CD4-positive, alpha-beta T cell treated with Interleukin-10 for 1 hour (primary cell): ENCODE measurements around the gene ANXA3.
"Not testable (repeated sequence)": the region's sequence is repeated elsewhere in the genome, so short reads cannot be mapped to it uniquely, and the experiment has no call there.

ENCODE experiments used
- DNase-seq: peaks from one replicate; pipeline ENCODE4 v3.0.0-alpha.2; 2020

ANXA3 gene

DNA sequence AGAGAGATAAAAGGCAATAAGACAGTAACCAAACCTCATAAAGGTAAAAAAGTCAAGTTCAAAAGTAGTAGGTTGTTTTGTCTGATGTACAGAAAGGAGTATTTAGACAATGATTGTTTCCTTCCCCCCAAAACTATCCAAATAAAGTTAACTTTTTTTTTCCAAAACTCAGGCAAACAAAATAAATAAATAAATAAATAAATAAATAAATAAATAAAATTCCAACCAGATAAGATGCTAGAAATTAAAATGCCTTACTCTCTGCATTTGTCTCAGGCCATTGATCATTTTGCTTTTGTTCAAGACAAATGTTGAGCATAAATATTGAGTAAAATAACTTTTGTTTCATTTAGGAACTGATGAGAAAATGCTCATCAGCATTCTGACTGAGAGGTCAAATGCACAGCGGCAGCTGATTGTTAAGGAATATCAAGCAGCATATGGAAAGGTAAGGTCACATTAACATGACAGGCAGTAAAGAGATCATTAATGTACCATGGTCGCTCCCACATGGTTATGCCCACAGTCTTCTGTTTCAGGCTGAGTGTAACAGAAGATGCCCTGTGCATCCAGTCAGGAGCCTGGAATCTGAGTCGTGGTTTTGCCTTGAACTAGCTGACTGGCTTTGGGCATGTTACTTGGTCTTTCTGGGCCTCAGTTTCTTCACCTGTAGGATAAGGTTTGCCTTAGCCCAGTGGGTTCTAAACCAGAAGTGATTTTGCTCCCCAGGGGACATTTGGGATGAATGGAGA lies 27.3 kb downstream of the ANXA3 start:
- no peak for DNase-seq

DNA sequence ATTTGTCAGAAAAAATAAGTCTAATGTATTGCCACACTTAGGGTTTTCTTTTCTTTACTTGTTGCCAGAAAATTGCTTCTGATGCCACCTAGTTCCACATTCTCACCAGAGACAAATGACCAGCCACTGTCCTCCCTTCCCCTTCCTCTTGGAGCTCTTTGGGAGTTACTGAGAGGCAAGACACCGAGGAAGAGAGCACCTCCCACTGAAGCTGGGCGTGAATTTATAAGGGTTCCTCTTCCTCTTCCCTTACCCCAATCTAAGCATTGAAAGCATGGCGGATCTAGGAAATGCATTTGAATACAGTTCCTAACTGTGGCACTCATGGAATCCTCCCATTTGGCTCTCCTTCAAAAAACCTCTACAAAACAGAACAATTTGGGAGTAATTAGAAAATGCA lies 30.0 kb downstream of the ANXA3 start:
- no peak for DNase-seq

DNA sequence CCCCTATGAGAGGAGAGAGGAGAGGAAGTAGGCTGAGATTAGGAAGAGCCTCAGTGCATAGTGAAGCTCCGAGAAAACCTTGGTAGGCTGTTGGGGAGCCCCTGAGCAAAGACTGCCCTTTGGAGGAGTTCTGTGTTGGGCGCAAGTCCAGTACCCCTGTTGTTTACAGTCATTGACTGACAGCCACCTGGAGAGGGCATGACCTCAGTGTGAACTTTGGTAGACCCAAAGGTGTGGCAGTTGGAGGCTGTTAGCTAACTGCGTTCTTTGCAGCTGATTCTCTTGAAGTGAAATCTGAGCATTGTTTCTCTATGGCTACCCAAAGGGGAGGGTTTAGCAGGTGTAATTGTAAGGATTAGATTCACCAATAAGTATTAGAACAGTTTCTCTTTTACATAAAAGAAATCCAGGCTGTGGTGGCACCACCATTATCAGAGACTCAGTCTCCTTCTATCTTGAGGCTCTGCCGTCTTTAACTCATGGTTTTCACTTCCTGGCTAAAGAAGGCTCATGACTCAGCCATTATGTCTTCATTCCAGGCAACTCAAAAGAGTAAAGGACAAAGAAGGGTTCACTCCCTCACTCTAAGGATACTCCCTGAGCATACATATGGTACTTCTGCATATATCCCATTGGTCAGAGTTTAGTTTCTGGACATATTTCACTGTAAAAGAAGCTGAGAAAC lies 33.4 kb downstream of the ANXA3 start:
- no peak for DNase-seq

DNA sequence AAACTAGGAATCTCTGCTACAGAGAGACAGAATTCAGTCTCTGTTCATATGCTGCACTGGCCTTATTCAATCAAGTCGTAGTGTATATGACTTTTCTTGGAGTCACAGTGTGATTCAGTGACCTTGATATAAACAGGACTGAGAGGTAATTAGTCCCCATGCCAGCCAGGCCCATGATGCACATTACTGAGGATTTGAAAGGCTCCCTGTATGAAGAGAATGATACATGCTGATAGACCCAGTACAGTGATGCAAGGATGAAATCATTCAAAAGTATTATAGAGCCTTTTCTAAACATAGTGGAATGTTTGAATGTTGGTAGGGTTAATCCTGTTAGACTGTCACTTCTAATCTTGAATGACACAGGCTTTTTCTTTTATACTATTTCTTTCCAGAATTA lies 34.1 kb downstream of the ANXA3 start:
- DNase-seq = no peak

DNA sequence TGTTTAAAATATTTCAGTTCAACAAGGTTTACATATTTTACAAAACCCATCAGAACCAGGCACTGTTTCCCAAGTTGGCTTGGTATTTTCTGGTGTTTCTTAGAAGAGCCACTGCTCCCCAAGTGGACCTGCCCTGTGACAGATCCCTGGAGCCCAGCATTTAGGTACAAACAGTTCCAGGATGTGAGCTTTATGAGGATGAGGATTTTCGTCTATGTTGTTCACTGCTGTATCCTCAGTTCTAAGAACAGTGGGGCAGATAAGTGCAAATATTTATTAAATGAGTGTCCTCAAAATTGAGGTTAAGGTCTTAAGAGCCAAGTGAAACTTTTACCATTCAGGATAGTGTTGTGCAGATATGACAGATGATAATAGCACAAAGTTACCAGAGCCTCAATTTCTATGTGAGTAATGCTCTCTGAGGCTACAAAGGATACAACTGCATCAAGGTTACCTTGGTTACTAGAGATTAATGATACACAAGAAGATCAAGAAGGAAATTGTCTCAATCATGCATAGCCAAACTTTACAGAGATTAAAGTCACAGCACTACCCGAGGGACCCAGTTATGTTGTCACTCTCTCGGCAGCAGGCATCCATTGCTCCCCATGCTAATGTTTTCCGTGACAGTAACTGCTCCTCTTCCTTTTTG lies 37.5 kb downstream of the ANXA3 start:
- no peak for DNase-seq

DNA sequence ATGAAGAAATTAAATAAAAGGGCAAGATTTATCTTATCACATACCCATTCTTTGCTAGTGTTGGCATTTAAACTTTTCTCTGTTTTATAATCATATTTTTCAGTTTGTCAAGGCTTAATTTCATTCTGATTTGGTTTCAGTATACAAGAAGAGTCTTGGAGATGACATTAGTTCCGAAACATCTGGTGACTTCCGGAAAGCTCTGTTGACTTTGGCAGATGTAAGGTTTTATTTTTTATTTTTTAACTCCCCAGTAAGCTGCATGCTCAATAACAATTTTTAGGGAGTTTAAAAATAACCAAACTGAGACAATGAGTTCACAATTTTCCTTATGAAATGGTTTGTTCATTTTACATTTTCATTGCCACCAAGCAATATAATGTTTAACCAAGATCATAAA lies 39.8 kb downstream of the ANXA3 start:
- DNase-seq = no peak

DNA sequence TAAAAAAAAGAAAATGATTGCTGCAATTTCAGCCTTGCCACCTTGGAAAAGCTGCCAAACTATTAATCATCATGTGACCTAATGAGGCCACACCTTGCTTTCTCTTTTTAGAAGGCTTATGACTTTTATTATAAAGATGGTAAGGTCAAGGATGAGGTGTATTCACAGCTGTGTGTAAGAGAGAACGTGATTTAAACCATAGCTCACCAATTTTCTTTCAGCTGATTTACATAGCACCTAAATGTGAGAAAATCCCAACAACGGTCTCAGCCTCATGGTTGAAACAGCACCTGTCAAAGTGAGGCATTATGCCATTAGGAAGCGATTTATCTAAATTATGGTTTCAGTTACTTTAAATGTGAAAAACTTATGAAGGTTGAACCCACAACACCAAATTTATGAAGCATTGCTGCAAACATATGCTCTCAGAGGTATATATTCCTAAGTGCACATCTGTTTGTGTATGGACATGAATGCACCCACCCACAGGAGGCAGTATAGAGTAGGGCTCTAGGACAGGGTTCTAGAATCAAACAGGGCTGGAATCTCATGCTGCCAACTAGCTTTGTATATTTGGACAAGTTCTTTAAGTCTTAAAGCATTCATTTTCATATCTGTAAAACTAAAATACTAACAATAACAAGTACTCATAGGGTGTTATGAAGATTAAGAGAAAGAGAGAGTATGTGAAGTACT lies 40.7 kb downstream of the ANXA3 start:
- DNase-seq = no peak

DNA sequence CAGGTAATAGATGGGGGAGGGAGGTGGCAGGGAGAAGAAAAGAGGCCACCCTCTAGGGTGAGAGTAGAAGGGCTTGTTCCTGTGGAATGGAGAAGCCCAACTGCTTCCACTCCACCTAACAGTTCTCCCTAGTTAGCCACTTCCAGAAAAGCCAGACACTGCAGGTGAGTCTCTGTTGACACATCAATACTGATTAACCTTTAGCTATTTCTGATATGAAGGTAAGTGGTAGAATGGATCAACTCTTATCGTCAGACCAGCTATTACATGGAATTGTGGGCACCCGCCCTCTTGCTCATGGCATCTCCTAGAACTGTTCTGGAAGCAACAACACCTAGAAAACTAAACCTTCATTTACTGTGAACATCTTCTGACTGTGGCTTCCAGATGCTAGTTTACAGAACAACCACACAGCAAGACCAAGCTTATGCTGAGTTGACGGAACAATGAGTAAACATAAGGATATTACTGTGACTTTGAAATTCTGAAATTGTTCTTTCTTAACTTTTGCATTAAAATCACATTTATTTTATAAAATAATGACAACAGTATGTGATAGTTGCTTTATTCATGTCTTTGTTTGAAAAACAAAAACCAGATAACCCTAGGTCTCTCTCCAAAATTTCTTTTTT lies 44.7 kb downstream of the ANXA3 start:
- no peak for DNase-seq

DNA sequence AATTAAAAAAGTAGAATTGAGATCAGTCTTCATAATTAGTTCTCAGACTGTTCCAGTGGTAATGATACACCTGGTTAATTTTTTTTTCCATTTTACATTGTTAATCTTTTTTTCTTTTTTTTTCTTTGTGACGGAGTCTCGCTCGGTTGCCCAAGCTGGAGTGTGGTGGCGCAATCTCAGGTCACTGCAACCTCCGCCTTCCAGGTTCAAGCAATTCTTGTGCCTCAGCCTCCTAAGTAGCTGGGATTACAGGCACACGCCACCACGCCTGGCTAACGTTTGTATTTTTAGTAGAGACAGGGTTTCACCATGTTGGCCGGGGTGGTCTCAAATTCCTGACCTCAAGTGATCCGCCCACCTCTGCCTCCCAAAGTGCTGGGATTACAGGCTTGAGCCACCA lies 46.9 kb downstream of the ANXA3 start:
- not testable (repeated sequence) for DNase-seq

DNA sequence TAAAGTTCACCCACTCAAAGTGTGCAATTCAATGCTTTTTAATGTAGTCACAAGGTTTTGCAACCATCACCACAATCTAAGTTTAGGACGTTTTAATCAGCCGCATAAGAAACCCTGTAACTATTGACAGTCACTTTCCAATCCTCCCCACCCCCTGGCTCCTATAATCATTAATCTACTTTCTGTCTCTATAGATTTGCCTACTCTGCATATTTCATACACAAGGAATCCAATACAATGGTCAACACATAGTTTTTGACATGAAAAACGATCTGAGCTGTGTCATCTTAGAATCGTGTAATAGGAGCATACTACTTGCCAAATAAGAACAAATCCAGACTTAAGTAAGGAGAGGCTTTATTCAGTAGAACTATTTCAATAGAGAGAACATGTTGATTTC lies 47.6 kb downstream of the ANXA3 start:
- no peak for DNase-seq

DNA sequence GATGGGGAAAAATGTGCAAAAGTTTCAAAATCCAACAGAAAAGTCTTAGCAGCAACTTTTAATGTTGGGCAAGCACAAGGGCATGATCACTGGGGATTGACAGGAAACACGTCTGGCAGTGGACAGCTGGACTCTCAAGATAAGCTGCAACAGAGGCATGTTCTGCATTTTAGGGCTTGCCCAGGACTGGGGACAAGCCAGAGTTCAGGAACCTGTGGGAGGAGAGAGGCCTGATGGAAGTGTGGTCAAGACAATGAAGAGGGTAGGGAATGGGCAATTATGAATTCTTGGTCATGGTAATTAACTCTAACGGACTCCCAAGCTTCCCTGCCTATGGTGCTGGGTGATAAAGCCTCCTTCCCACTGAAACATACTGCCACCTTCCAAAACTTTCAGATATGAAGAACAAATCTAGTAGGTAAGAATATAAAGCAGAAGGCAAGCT lies 48.4 kb downstream of the ANXA3 start:
- no peak for DNase-seq

DNA sequence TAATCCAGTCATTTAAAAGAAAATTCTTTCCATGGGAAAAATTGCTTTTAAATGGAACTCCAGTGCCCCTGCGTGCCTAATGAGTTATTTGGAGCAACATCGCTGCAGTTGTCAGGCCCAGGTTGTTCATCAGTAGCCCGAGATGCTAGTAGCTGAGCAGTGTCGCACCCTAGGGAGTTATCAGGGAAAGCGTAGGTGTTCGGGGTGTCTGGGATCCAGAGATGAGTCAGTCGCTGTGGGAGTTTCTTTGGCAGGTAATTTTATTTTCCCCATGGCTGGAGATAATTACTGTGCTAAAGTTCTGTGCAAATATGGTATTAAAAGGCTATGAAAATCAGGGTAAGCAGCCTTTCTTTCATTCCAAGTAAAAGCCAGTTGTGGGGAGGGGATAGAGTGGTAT lies 49.4 kb downstream of the ANXA3 start:
- no peak for DNase-seq

DNA sequence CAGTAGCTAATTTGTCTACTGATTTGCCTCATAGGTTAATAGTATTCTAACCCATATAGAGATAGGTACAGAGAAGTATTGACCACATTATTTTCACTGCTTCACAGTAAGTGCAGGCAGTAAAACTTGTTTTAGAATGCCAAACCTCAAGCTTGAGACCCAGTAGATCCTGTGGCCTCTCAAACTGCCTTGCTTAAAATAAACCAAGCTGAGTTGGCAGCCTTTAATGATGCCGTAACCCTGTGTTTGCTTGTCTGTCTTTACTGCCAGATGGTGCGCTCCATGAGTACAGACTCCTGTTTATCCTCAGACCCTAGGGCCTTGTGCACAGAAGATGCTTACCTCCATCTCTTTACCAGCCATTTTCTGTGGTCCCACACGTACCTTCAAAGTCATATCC lies 50.8 kb downstream of the ANXA3 start:
- DNase-seq = no peak

DNA sequence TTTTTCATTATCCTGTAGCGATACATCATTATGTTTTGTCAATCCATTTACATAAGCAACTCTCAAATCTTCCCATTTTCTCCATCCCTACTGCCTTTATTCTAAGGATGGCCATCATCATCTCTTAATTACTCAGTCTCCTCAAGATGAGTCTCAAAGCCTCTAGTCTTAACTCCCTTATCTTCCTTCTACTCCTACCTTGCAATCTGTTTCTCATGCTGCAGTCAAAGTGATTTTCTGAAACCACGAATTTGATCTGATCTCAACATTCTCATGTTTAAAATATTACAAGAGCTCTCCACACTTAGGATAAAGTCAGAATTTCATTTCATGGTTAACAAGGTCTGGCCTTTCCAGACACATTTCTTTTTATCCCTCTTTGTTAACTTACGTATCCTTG lies 51.8 kb downstream of the ANXA3 start:
- no peak for DNase-seq

DNA sequence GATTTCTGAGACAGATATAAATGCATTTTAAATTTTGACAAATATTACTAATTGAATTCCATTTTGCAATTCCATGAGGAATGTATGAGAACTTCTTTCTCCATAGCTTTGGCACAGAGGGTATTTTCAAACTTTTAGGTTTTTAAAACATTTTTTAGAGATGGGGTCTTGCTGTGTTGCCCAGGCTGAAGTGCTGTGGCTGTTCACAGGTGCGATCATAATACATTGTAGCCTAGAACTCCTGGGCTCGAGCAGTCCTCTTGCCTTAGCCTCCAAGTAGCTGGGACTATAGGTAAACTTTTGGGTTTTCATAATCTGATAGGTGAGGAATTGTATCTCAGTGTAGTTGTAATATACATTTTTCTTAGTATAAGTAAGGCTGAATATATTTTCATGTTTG lies 53.4 kb downstream of the ANXA3 start:
- no peak for DNase-seq

DNA sequence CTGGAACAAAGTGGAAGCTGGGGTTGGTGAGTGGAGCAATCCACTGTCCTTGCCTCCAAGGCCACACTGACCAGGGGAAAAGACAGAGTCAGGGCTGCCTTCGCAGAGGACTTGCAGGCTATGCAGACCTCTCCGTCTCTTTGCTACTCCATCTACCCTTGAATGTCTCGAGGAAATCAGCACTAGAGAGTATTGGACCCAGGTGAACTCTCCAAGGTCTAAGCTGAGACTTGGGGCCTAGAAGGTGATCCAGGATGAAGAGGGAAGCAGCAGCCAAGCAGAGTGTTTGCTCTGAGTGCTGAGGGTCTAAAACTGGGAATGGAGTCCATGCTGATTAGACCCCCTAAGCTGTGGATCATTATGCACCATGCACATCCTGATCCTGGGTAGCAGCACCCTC lies 54.5 kb downstream of the ANXA3 start:
- DNase-seq = no peak

DNA sequence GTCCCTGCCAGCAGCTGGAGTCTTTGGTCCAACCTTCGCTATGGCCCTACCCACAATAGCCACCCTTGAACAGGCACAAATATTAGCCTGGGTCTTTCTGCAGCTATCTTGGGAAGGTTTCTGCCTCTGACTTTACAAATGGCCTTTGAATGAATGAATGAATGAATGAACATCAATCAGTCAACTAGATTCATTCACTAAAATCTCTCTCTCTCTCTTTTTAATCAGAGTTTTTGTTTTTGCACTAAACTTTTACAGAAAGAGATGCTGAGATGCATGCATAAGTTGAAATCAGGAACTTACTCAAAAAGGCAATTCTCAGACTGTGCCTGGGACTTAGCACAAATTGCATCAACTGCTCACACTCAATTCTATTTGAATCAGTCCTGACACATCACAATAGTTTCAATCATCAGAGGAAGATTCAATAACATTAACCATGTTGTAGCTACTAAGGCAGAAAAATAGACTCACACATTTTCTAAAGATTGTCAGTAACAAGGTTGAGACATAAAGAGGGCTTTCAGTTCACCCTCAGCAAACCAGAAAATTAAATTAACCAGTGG lies 55.0 kb downstream of the ANXA3 start:
- no peak for DNase-seq

DNA sequence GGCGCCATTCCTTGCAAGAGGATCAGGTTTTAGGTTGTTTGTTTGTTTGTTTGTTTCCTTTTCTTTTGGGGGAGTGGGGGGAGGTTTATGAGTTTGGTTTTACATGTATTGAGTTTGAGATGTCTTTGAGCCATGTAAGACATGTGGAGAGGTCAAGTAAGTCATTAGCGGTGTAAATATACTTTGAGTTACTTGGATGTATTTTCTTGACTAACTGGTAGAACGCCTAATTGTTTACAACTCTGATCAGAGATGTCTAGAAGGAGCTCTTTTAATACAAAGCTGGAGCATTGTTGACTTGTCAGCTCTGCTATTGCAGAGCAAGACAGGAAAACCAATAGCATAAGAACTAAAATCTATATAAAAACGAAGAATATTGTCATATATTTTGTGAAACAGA lies 57.1 kb downstream of the ANXA3 start:
- DNase-seq = no peak

DNA sequence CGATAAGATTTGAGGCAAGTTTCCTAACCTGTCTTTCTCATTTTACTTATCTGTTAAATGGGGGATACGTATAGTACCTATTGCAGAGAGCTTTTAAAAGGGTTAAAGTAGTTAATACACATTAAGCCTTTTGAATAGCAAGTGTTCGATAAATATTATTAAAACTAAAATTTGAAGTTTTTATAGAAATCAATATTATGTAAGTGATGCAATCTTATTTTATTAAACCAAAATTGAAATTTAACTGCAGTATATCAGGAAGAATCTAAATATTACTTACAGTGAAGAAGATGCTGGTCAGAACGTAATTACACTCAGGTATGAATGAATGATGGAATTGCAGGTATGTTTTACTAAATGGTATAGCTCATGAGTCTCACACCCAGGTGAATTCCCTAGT lies 58.0 kb downstream of the ANXA3 start:
- DNase-seq = no peak

DNA sequence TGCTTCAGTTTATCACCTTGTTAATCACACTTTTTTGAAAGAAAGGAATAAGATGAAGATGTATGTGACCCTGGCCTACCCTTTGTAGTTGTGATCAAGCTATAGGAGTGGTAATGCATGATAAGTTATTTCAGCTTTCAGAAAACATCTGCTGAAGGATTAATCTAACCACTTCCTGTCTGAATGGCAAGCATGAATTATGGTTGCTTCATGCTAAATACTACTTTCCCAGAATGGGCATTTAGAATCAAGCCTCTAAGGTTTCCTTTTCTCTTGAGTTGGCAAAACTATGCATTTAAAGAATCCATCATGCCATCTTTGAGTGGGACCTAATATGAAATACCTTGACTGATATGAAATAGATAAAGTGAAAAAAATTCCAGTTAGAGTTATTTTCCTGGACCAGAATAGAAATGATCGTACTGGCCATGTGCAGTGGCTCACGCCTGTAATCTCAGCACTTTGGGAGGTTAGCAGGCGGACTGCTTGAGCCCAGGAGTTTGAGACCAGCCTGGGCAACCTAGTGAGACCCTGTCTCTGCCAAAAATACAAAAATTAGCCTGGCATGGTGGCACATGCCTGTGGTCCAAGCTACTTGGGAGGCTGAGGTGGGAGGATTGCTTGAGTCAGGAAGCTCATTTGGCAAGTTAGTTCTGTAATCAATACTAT lies 59.1 kb downstream of the ANXA3 start:
- DNase-seq = no peak

DNA sequence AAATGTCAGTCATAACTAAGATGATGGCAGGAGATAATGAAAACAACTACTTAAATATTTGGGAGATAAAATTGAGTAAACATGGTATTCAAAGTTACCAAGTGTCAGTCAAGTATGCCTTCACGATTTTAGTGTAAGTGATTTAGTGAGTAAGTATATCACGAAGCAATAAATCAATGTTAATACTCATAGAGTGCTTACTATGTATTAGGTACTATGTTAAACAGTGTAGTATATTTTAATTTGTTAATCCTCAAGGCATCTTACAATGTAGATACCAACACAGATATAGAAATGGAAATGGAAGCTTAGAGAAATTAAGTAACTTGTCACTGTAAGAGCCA lies 59.6 kb downstream of the ANXA3 start:
- DNase-seq = no peak
